ENCODE results near the gene YWHAQ. TPM values are rescaled to one million over a fixed set of nuclear protein-coding genes. Genes with fewer than 3 reads are reported as not detected.

Gene YWHAQ
- total and polyA plus RNA-seq, 2 of the 4 experiments (the other 2 are of a cell fraction): 196 to 255 TPM

DNA sequence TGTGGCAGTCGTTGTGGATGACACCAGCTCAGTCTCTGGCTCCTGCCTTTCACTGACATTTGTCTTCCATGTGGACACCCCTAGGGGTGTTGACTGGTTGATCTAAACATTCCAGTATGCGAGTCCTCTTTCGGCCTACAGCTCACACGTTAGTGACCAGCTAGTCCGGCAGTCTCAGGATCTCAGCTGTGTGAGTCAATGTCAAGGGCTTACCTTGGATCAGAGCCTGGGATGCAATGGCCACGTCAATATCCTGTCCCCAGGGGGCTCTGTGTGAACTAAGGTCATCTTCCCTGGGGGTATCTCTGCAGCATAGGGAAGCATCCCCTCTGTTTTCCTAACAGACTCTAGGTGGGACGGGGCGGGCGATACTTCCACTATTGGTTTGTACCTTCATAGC, 35.1 kb upstream of the YWHAQ start:
- Histone ChIP-seq H4K20me1 (ENCODE audit: insufficient read depth, low read length) (no peaks in the 10 kb centered on the region), H2AK9ac (replicated peaks; ENCODE audit: low read depth, low read length, poor library complexity) (peak overlapping the region; percentile 1), H3K4ac (ENCODE audit: low read depth, low read length) (peak overlapping the region; percentile 81), H3K4me1 (ENCODE audit: control insufficient read depth, insufficient read depth, low read length) (peaks cover 16% of the 10 kb centered on the region), H3K56ac (ENCODE audit: extremely low read depth, insufficient read depth, low read length) (no peak overlapping the region), H3K9ac (ENCODE audit: low read depth, low read length) (no peak overlapping the region), H3K14ac (replicated peaks; ENCODE audit: low read depth, low read length) (peak overlapping the region; percentile 57), H4K8ac (ENCODE audit: low read depth in 2 of 2, low read length in 2 of 2) (peak overlapping the region in 1 of 2 experiments; percentile 73; a peak in 1 of 4 replicates), H3K9me1 (ENCODE audit: insufficient read depth, low read length) (peaks cover 14% of the 10 kb centered on the region), H3K27ac (ENCODE audit: insufficient read depth, low read length) (peak overlapping the region; percentile 47; the same call in 1 of the 2 replicates), H3K4me2 (ENCODE audit: low read depth, low read length) (peak overlapping the region; percentile 3; the same call in 1 of the 2 replicates), H3K36me3 (ENCODE audit: control insufficient read depth, insufficient read depth, low read length) (no peaks in the 10 kb centered on the region), H2AK5ac (ENCODE audit: low read depth, low read length) (peak overlapping the region; percentile 94), H2AFZ (replicated peaks; ENCODE audit: low read length, poor library complexity) (peak overlapping the region; percentile 80), H3K4me3 (ENCODE audit: insufficient read depth, low read depth, low read length) (no peak overlapping the region), H3K27me3 (ENCODE audit: control insufficient read depth, insufficient read depth, low read length) (no peaks in the 10 kb centered on the region), H2BK120ac (ENCODE audit: low read depth, low read length) (peak overlapping the region; percentile 81), H3K23ac (ENCODE audit: low read depth, low read length) (peak overlapping the region; percentile 70; the same call in 1 of the 2 replicates), H2BK5ac (ENCODE audit: low read depth, low read length, poor library complexity, severe bottlenecking) (peak overlapping the region; percentile 71), H2BK20ac (ENCODE audit: low read depth, low read length) (peak overlapping the region; percentile 91; the same call in 1 of the 2 replicates), H3K9me3 (ENCODE audit: control insufficient read depth, insufficient read depth, low read length) (no peaks in the 10 kb centered on the region), H3K79me1 (ENCODE audit: low read depth in 1 of 2, low read length in 2 of 2) (peaks cover 0 to 3% of the 10 kb centered on the region in 2 experiments; a peak in 1 of 4 replicates), H2BK15ac (ENCODE audit: low read depth, low read length) (peak overlapping the region; percentile 76; the same call in 1 of the 3 replicates), H3K18ac (ENCODE audit: low read depth, low read length) (peak overlapping the region; percentile 21; the same call in 1 of the 2 replicates), H4K91ac (ENCODE audit: insufficient read depth, low read depth, low read length) (peak overlapping the region; percentile 58; the same call in 1 of the 2 replicates), H4K5ac (ENCODE audit: low read depth, low read length) (no peak overlapping the region)
- 7% methylated on average over 3 of the region's 9 CpGs; no CpG with 5 or more reads in 1 of the 2 experiments for WGBS, 2 experiments (ENCODE audit: extremely low coverage in 2 of 2, insufficient read length in 1 of 2)
- in situ Hi-C loops (cut with MboI; ENCODE audit: low sequenced_read_pairs) (no loop called here), dilution Hi-C loops (cut with HindIII; ENCODE audit: low sequenced_read_pairs, unreplicated experiment) (no loop called here), intact Hi-C loops (cut with micrococcal nuclease) (no loop called here)
- TF ChIP-seq MAZ (IDR thresholded peaks at IDR 0.05; ENCODE audit: borderline replicate concordance, low read depth, low read length) (no peak), MXI1 (IDR thresholded peaks at IDR 0.05; ENCODE audit: borderline replicate concordance, low read depth, low read length) (0 out of 2 replicates have a peak, but pooled peaks have one; percentile 12), CEBPB (IDR thresholded peaks at IDR 0.05; ENCODE audit: low read depth, low read length) (0 out of 2 replicates have a peak, but pooled peaks have one; percentile 19), POLR2A (IDR thresholded peaks at IDR 0.05; ENCODE audit: low read depth, low read length) (no peak), RAD21 (IDR thresholded peaks at IDR 0.05; ENCODE audit: low read length) (peak; percentile 13; the same call in 1 of the 2 replicates), NFE2L2 (IDR thresholded peaks at IDR 0.05; ENCODE audit: low read depth, low read length) (no peak), FOS (IDR thresholded peaks at IDR 0.05; ENCODE audit: low read depth, low read length) (no peak), RCOR1 (IDR thresholded peaks at IDR 0.05; ENCODE audit: insufficient replicate concordance, low read length) (peak; percentile 31), SMC3 (IDR thresholded peaks at IDR 0.05; ENCODE audit: low read depth, low read length) (peak; percentile 23; the same call in 1 of the 2 replicates), CHD1 (IDR thresholded peaks at IDR 0.05; ENCODE audit: low read depth, low read length) (no peak)
- TF ChIP-seq, protein P1, sequence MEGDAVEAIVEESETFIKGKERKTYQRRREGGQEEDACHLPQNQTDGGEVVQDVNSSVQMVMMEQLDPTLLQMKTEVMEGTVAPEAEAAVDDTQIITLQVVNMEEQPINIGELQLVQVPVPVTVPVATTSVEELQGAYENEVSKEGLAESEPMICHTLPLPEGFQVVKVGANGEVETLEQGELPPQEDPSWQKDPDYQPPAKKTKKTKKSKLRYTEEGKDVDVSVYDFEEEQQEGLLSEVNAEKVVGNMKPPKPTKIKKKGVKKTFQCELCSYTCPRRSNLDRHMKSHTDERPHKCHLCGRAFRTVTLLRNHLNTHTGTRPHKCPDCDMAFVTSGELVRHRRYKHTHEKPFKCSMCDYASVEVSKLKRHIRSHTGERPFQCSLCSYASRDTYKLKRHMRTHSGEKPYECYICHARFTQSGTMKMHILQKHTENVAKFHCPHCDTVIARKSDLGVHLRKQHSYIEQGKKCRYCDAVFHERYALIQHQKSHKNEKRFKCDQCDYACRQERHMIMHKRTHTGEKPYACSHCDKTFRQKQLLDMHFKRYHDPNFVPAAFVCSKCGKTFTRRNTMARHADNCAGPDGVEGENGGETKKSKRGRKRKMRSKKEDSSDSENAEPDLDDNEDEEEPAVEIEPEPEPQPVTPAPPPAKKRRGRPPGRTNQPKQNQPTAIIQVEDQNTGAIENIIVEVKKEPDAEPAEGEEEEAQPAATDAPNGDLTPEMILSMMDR (conservative IDR thresholded peaks at IDR 0.05; ENCODE audit: low read depth, low read length): no peak
- TF ChIP-seq, protein P2, sequence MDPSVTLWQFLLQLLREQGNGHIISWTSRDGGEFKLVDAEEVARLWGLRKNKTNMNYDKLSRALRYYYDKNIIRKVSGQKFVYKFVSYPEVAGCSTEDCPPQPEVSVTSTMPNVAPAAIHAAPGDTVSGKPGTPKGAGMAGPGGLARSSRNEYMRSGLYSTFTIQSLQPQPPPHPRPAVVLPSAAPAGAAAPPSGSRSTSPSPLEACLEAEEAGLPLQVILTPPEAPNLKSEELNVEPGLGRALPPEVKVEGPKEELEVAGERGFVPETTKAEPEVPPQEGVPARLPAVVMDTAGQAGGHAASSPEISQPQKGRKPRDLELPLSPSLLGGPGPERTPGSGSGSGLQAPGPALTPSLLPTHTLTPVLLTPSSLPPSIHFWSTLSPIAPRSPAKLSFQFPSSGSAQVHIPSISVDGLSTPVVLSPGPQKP (IDR thresholded peaks at IDR 0.05; ENCODE audit: borderline replicate concordance, low read depth, low read length): no peak
- TF ChIP-seq, protein P3, sequence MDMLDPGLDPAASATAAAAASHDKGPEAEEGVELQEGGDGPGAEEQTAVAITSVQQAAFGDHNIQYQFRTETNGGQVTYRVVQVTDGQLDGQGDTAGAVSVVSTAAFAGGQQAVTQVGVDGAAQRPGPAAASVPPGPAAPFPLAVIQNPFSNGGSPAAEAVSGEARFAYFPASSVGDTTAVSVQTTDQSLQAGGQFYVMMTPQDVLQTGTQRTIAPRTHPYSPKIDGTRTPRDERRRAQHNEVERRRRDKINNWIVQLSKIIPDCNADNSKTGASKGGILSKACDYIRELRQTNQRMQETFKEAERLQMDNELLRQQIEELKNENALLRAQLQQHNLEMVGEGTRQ (IDR thresholded peaks at IDR 0.05; ENCODE audit: low read depth, low read length): no peak
- ATAC-seq (ENCODE audit: low read depth): peak; percentile 91
- BruUV-seq (replicated peaks): no TSS peak
- POLR2A ChIA-PET (ENCODE audit: unreplicated experiment): no interaction called here
- DNase-seq: peak; percentile 92
- CTCF ChIA-PET: interaction anchor here (1.1 kb wide), 2 partner anchors 8 to 75 kb away, joined by 3 to 6 read pairs; no protein-coding TSS in a partner anchor
